ENCODE measurements around the gene AKR7A3. TPM values are rescaled to one million over a fixed set of nuclear protein-coding genes. Genes with fewer than 3 reads are reported as not detected.

AKR7A3 gene
- total RNA-seq, 6 experiments from 2014 or later = 58.1 to 169 (median 130) TPM

GRCh38 chr1:19323987-19324664, 35.6 kb upstream of the AKR7A3 start:
- H3K4me3 ChIP-seq = no peak overlapping the region
- H3K36me3 ChIP-seq = peaks cover 0 to 38% (median 3%) of the 10 kb centered on the region in 4 donors
- no peak for ATAC-seq
- H3K27me3 ChIP-seq = no peaks in the 10 kb centered on the region
- DNase-seq = no peak
- intact Hi-C loops (cut with DNase I) = no loop called here
- no peaks in the 10 kb centered on the region for H3K4me1 ChIP-seq
- no peak overlapping the region for H3K27ac ChIP-seq
- 30% methylated on average over 2 of the region's 23 CpGs for WGBS (ENCODE audit: insufficient coverage, low coverage, low lambda C conversion rate, missing lambda C conversion rate)
- no peak for TF ChIP-seq CTCF (IDR thresholded peaks at IDR 0.05)
- TF ChIP-seq POLR2A (IDR thresholded peaks at IDR 0.05) = no peak
- H3K9me3 ChIP-seq = no peaks in the 10 kb centered on the region

- ATAC-seq = peak in 2 of 4 donors; percentile 12 to 44
- H3K4me1 ChIP-seq = no peaks in the 10 kb centered on the region
- H3K9me3 ChIP-seq = no peaks in the 10 kb centered on the region
- H3K36me3 ChIP-seq = peaks cover 0 to 29% (median 3%) of the 10 kb centered on the region in 4 donors
- WGBS (ENCODE audit: insufficient coverage, low coverage, low lambda C conversion rate, missing lambda C conversion rate) = 69% methylated on average over 10 of the region's 10 CpGs
- intact Hi-C loops (cut with DNase I) = no loop called here
- DNase-seq = peak in 1 of 3 donors; percentile 44
- no peaks in the 10 kb centered on the region for H3K27me3 ChIP-seq
- TF ChIP-seq POLR2A (IDR thresholded peaks at IDR 0.05) = no peak
- H3K27ac ChIP-seq = no peak overlapping the region
- H3K4me3 ChIP-seq = no peak overlapping the region
These were observed 33.9 kb upstream of the AKR7A3 start for GRCh38 chr1:19322481-19322880.

DNA sequence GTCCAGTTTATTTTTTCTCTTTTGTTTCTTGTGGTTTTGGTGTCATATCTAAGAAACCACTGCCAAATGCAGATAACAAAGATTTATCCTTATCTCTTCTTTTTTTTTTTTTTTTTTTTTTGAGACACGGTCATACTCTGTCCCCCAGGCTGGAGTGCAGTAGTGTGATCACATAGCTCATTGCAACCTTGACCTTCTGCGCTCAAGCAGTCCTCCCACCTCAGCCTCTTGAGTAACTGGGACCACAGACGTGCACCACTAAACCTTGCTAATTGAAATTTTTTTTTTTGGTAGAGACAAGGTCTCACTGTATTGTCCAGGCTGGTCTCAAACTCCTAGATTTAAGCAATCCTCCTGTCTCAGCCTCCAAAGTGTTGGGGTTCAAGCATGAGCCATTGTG, 32.5 kb upstream of the AKR7A3 start:
- no peak overlapping the region for H3K4me3 ChIP-seq
- DNase-seq (no peak), ATAC-seq (no peak)
- no peaks in the 10 kb centered on the region for H3K9me3 ChIP-seq
- H3K4me1 ChIP-seq = no peaks in the 10 kb centered on the region
- H3K27ac ChIP-seq = no peak overlapping the region
- TF ChIP-seq POLR2A (IDR thresholded peaks at IDR 0.05) (no peak), CTCF (IDR thresholded peaks at IDR 0.05) (no peak)
- H3K27me3 ChIP-seq = no peaks in the 10 kb centered on the region
- peaks cover 0 to 24% (median 3%) of the 10 kb centered on the region in 4 donors for H3K36me3 ChIP-seq
- intact Hi-C loops (cut with DNase I) = no loop called here
- WGBS (ENCODE audit: insufficient coverage, low coverage, low lambda C conversion rate, missing lambda C conversion rate) = 89% methylated on average over 3 of the region's 3 CpGs

DNA sequence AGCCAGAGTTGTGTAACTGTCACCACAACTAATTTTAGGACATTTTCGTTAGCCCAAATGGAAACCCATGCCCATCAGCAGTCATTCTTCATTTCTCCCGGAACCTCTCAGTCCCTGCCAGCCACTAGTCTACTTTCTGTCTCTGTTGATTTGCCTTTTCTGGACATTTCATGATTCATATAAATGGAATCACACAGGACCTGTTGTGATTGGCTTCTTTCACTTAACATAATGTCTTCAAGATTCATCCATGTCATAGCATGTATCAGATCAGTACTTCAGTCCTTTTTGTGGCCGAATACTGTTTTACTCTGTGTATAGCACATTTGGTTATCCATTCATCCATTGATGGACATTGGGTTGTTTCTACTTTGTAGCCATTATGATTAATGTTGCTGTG, 30.6 kb upstream of the AKR7A3 start:
- Histone ChIP-seq H3K4me1 (no peaks in the 10 kb centered on the region), H3K27me3 (no peaks in the 10 kb centered on the region), H3K36me3 (peaks cover 0 to 11% (median 2%) of the 10 kb centered on the region in 4 donors), H3K27ac (no peak overlapping the region), H3K4me3 (no peak overlapping the region), H3K9me3 (no peaks in the 10 kb centered on the region)
- no peak for DNase-seq
- intact Hi-C loops (cut with DNase I) = no loop called here
- no peak for ATAC-seq
- 81% methylated on average over 2 of the region's 3 CpGs for WGBS (ENCODE audit: insufficient coverage, low coverage, low lambda C conversion rate, missing lambda C conversion rate)
- TF ChIP-seq POLR2A (IDR thresholded peaks at IDR 0.05) = no peak
- TF ChIP-seq CTCF (IDR thresholded peaks at IDR 0.05) = no peak

DNA sequence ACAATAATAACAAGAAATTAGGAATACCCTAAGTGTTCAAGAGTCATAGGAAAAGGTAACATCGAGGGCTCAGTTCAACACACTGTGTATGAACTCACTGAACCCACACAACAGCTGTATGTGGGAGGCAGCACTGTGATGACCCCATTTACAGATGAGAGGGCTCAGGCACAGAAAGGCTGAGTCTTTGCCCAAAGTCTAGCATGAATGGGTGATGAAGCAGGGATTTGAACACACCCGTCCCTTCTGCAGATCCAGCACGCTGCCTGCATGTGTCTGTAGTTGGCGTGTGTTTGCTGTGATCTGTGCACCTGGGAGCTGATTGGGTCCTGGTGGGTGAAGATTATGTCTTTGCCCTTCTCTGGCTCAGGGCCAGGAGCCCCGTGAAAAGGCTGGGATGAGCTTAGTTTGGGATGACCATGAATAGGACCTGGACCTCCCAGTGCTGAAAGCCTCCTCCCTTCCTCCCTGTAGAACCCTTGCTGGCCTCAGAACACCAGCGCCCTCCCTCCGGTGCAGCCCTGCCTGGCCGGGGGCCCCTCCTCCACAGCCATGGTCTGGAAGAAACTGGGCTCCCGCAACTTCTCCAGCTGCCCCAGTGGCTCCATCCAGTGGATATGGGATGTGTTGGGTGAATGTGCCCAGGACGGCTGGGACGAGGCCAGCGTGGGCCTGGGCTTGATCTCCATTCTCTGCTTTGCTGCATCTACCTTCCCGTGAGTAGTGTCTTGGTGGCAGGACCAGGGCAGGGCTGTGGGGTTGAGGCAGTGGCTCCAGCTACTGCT, 28.7 kb upstream of the AKR7A3 start:
- H3K27me3 ChIP-seq = no peaks in the 10 kb centered on the region
- H3K9me3 ChIP-seq = no peaks in the 10 kb centered on the region
- ATAC-seq = no peak
- WGBS (ENCODE audit: insufficient coverage, low coverage, low lambda C conversion rate, missing lambda C conversion rate) = 58% methylated on average over 2 of the region's 13 CpGs
- H3K27ac ChIP-seq = no peak overlapping the region
- TF ChIP-seq CTCF (IDR thresholded peaks at IDR 0.05) = no peak
- TF ChIP-seq POLR2A (IDR thresholded peaks at IDR 0.05) = no peak
- H3K36me3 ChIP-seq = peaks cover 0 to 4% (median 1%) of the 10 kb centered on the region in 4 donors
- no peak overlapping the region for H3K4me3 ChIP-seq
- peak in 1 of 3 donors; percentile 47 for DNase-seq
- peaks cover 0 to 10% (median 4%) of the 10 kb centered on the region in 4 donors for H3K4me1 ChIP-seq
- intact Hi-C loops (cut with DNase I) = no loop called here

Data from right lobe of liver (tissue), 6 donors.